Stimulated activated CD4-positive, alpha-beta T cell treated with anti-CD3 and anti-CD28 coated beads, Interleukin-1b, Interleukin-23, amount 100 ng/mL, for 4 hours (primary cell): ENCODE measurements around the gene TIA1.
"Not testable (repeated sequence)": the region's sequence is repeated elsewhere in the genome, so short reads cannot be mapped to it uniquely, and the experiment has no call there.

Source experiments
- DNase-seq, 2 donors: peaks; one replicate each; pipeline ENCODE4 v3.0.0-alpha.2; 2020; ENCODE audit warnings: low read depth in 2 of 2

Gene TIA1

GRCh38 chr2:70214953-70215549 is 33.4 kb downstream of the TIA1 start:
- DNase-seq: no peak

GRCh38 chr2:70214365-70214764 is 34.1 kb downstream of the TIA1 start:
- no peak for DNase-seq

- DNase-seq: no peak
Measured at GRCh38 chr2:70212298-70212932, 36.0 kb downstream of the TIA1 start.

- DNase-seq: no peak
Measured at GRCh38 chr2:70211595-70211994, 36.8 kb downstream of the TIA1 start.

GRCh38 chr2:70204452-70204851 is 44.0 kb downstream of the TIA1 start:
- no peak for DNase-seq

GRCh38 chr2:70203086-70203485 is 45.3 kb downstream of the TIA1 start:
- DNase-seq: no peak

GRCh38 chr2:70202236-70202806 is 46.1 kb downstream of the TIA1 start:
- no peak for DNase-seq

GRCh38 chr2:70201831-70202230 is 46.6 kb downstream of the TIA1 start:
- DNase-seq: no peak

- DNase-seq: no peak
Measured at GRCh38 chr2:70201225-70201768, 47.1 kb downstream of the TIA1 start.

- DNase-seq: no peak
Measured at GRCh38 chr2:70199320-70199864, 49.0 kb downstream of the TIA1 start.

- DNase-seq: no peak
Measured at GRCh38 chr2:70192516-70192915, 55.9 kb downstream of the TIA1 start.

- DNase-seq: no peak
Measured at GRCh38 chr2:70191244-70191735, 57.1 kb downstream of the TIA1 start.

GRCh38 chr2:70190418-70191243 is 57.8 kb downstream of the TIA1 start, which contains the start of gene C2orf42:
Gene C2orf42 (minus strand): TSS chr2:70191019. CDS start chr2:70181985, 9,034 bp downstream.
- DNase-seq: peak; percentile 92 to 96

- DNase-seq: no peak
Measured at GRCh38 chr2:70188460-70188859, 60.0 kb downstream of the TIA1 start.

GRCh38 chr2:70187170-70187569 is 61.3 kb downstream of the TIA1 start:
- not testable (repeated sequence) for DNase-seq

- no peak for DNase-seq
Measured at GRCh38 chr2:70182689-70183088, 65.7 kb downstream of the TIA1 start.

- no peak for DNase-seq
Measured at GRCh38 chr2:70181363-70181956, 67.0 kb downstream of the TIA1 start.

- DNase-seq: no peak
Measured at GRCh38 chr2:70173520-70173919, 74.9 kb downstream of the TIA1 start.

- not testable (repeated sequence) for DNase-seq
Measured at GRCh38 chr2:70169654-70170245, 78.7 kb downstream of the TIA1 start.

GRCh38 chr2:70161069-70161534 is 87.3 kb downstream of the TIA1 start:
- no peak for DNase-seq

GRCh38 chr2:70160545-70160944 is 87.9 kb downstream of the TIA1 start:
- DNase-seq: no peak
